Measurements from ENCODE around the gene CFAP300.

DNA sequence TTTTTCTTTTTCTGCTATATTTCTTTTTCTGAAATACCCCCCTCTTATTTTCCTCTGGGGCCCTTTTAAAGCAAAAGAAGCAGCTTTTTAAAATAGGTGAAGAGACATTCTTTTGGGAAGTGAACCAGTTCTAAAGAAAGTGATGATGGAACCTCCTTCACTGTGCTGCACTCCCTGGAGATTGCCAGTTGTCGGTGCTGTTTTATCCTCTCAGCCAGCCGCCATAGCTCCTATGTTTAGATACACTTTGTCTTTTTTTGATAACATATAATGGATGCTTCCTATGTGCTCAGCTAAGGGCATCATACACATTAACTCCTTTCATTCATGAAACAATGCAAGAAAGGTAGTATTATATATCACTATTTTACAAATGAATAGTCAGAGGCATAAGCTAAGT lies 14.0 kb downstream of the CFAP300 start:
- TF ChIP-seq, protein P1, sequence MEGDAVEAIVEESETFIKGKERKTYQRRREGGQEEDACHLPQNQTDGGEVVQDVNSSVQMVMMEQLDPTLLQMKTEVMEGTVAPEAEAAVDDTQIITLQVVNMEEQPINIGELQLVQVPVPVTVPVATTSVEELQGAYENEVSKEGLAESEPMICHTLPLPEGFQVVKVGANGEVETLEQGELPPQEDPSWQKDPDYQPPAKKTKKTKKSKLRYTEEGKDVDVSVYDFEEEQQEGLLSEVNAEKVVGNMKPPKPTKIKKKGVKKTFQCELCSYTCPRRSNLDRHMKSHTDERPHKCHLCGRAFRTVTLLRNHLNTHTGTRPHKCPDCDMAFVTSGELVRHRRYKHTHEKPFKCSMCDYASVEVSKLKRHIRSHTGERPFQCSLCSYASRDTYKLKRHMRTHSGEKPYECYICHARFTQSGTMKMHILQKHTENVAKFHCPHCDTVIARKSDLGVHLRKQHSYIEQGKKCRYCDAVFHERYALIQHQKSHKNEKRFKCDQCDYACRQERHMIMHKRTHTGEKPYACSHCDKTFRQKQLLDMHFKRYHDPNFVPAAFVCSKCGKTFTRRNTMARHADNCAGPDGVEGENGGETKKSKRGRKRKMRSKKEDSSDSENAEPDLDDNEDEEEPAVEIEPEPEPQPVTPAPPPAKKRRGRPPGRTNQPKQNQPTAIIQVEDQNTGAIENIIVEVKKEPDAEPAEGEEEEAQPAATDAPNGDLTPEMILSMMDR (IDR thresholded peaks at IDR 0.05; ENCODE audit: borderline replicate concordance, extremely low read depth, low read length, poor library complexity, severe bottlenecking) = no peak
- no peak for TF ChIP-seq EZH2 (IDR thresholded peaks at IDR 0.05; ENCODE audit: borderline replicate concordance, low read depth, low read length, severe bottlenecking)

Data from DND-41 (cell line).